Psoas muscle (tissue), 8 donors: ENCODE data around the gene EIF2S2. TPM values are rescaled to one million over a fixed set of nuclear protein-coding genes. Genes with fewer than 3 reads are reported as not detected.
A peak's percentile ranks its signal among the peaks of the same experiment; 100 is the strongest.

Source experiments
- ATAC-seq, 4 donors: fragments of 200-7000 bp; cut with Tn5 transposase; one replicate each; pipeline ENCODE4 v1.9.1; 2020; ENCODE audit warnings: moderate library complexity in 3 of 4, mild to moderate bottlenecking in 2 of 4
- DNase-seq, 2 donors: peaks; one replicate each; pipeline ENCODE4 v3.0.0-alpha.2; 2020
- H3K27ac ChIP-seq: fragments of 200-600 bp; one replicate; pipeline ENCODE4 v1.8.0; 2022
- H3K27me3 ChIP-seq, 3 donors: fragments of 200-600 bp in 1 of 3; one replicate each; pipeline versions ENCODE4 v1.6.1 to v1.8.0; 2013 to 2022; ENCODE audit warnings: low read length in 2 of 3, mild to moderate bottlenecking in 2 of 3, moderate library complexity in 1 of 3; ENCODE audit not compliant: insufficient read depth in 3 of 3
- H3K36me3 ChIP-seq, 2 donors: fragments of 200-600 bp in 1 of 2; one replicate each; pipeline versions ENCODE4 v1.6.1 to v1.8.0; 2013 to 2022; ENCODE audit warnings: low read depth in 1 of 2, mild to moderate bottlenecking in 1 of 2, moderate library complexity in 1 of 2; ENCODE audit not compliant: insufficient read depth in 1 of 2
- H3K4me1 ChIP-seq: fragments of 200-600 bp; one replicate; pipeline ENCODE4 v1.8.0; 2022
- H3K4me3 ChIP-seq: fragments of 200-600 bp; one replicate; pipeline ENCODE4 v1.8.0; 2022; ENCODE audit warnings: mild to moderate bottlenecking
- H3K9me3 ChIP-seq: fragments of 200-600 bp; one replicate; pipeline ENCODE4 v1.8.0; 2022
- WGBS, 3 donors: extraction: QIAGEN DNeasy Blood & Tissue Kit; methylation state at CpG; one replicate each; pipeline versions ENCODE4 v1.1.6 to v1.1.7; 2013; 5-methylcytosine and 5-hydroxymethylcytosine counted together
- intact Hi-C, 2 donors: fragments of 100-400 bp; cut with DNase I; formaldehyde crosslinking; loops; one replicate each; pipeline versions ENCODE4 v1.11.0 to v1.14.2; 2022
- polyA plus RNA-seq, 3 donors: library from polyadenylated mRNA; stranded (reverse); fragments of 200-250 nt; gene quantifications; one replicate each; pipeline ENCODE4 v1.2.3, GENCODE V29; 2013
- total RNA-seq, 4 donors: library from RNA; stranded (reverse); fragmentation: NEBNext Ultra II Directional in 2 of 4; extraction: Animal tissue kit (Norgen Biotek cat#: 25700) in 2 of 4; gene quantifications; one replicate each; pipeline versions ENCODE4 v1.2.1 to v1.2.4, GENCODE V29; 2021 to 2023
- TF ChIP-seq, protein P1 (sequence below): fragments of 200-600 bp; IDR thresholded peaks from one replicate; pipeline ENCODE4 v1.8.0; 2022; ENCODE audit warnings: antibody characterized with exemption
- donor health status: healthy with polysubstance abuse.
- donor health status: DM: no; HTN: no; CAD: no; lungs with moderate emphysema.
- donor health status: Bipolar disorder and iron deficiency.
- donor health status: healthy.
- donor health status: DM: yes; HTN: yes; CAD: no.
- donor health status: DM: no; HTN: no; CAD: no.
- donor health status: DM: no; HTN: no; CAD: no.
- donor health status: DM: yes; HTN: yes; CAD: no.

The EIF2S2 gene
- total and polyA plus RNA-seq, 7 donors = 49.4 to 219 (median 88.9) TPM

DNA sequence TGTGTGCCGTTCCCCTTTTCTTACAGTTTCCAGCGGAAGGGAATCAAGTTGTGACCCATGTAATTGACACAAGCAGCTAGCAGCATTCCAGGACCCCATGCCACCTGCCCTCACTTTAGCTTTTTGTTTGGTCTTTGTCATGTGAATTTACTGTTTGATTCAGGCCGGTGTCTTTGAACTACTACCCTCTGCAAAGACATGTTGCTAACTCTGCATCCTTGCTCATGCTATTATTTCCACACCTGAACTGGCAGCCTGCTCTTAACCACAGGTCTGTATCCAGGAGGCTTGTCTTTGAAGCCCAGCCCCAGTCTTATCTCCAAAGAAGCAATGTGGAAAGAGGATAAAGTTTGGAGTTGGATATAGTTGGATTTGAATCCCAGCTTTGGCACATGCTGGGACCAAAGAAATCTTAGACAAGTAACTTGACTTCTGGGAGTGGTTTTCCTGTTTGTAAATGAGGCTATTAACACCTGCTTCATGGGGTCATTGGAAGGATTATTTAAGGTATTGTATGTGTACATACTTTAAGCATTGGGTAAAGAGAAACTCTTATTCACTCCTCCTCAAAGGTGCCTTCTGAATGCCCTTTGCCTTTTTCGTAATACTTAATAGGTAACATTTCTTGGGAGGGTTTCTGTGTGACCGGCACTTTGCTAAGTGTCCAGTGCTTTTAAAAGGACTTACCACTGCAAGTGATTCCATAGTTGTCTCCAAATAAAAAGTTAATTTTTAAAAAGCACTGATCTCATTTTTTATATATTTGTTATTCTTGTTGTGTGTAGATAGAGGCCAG lies 65.9 kb downstream of the EIF2S2 start:
- peak in 1 of 4 donors; percentile 31 for ATAC-seq
- intact Hi-C loops = no loop called here
- Histone ChIP-seq H3K9me3 (no peaks in the 10 kb centered on the region), H3K4me3 (no peak overlapping the region), H3K36me3 (no peaks in the 10 kb centered on the region), H3K27ac (no peak overlapping the region), H3K4me1 (peaks cover 55% of the 10 kb centered on the region), H3K27me3 (no peaks in the 10 kb centered on the region)
- 73 to 91% (median 76%) methylated on average over 5 of the region's 5 CpGs for WGBS, 3 donors
- no peak for DNase-seq
- TF ChIP-seq, protein P1, sequence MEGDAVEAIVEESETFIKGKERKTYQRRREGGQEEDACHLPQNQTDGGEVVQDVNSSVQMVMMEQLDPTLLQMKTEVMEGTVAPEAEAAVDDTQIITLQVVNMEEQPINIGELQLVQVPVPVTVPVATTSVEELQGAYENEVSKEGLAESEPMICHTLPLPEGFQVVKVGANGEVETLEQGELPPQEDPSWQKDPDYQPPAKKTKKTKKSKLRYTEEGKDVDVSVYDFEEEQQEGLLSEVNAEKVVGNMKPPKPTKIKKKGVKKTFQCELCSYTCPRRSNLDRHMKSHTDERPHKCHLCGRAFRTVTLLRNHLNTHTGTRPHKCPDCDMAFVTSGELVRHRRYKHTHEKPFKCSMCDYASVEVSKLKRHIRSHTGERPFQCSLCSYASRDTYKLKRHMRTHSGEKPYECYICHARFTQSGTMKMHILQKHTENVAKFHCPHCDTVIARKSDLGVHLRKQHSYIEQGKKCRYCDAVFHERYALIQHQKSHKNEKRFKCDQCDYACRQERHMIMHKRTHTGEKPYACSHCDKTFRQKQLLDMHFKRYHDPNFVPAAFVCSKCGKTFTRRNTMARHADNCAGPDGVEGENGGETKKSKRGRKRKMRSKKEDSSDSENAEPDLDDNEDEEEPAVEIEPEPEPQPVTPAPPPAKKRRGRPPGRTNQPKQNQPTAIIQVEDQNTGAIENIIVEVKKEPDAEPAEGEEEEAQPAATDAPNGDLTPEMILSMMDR = no peak

DNA sequence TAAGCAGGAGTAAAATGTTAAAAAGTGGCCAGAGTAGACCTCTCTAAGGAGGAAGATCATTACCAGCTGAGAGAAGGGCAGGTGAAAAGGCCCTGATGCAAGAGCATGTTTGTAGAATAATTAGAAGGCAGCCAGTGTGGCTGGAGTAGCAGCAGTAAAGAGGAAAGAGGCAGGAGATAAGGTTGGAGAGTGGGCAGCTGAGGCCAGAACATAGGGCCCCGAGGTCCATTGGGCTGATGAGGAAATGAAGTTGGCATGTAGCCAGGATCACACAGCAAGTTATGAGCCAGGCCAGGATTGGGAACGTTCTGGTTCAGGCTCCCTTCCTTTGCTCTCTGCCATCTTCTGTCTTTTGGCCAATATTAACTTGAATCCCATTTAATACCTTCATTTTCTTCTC lies 66.7 kb downstream of the EIF2S2 start:
- H3K36me3 ChIP-seq = no peaks in the 10 kb centered on the region
- H3K4me1 ChIP-seq = peaks cover 63% of the 10 kb centered on the region
- TF ChIP-seq, protein P1 = no peak
- DNase-seq (peak; percentile 23 to 60), ATAC-seq (no peak)
- intact Hi-C loops = no loop called here
- peak overlapping the region; percentile 12 for H3K27ac ChIP-seq
- no peak overlapping the region for H3K4me3 ChIP-seq
- H3K27me3 ChIP-seq = no peaks in the 10 kb centered on the region
- WGBS, 3 donors = 2 to 9% (median 4%) methylated on average over 2 of the region's 2 CpGs
- no peaks in the 10 kb centered on the region for H3K9me3 ChIP-seq

DNA sequence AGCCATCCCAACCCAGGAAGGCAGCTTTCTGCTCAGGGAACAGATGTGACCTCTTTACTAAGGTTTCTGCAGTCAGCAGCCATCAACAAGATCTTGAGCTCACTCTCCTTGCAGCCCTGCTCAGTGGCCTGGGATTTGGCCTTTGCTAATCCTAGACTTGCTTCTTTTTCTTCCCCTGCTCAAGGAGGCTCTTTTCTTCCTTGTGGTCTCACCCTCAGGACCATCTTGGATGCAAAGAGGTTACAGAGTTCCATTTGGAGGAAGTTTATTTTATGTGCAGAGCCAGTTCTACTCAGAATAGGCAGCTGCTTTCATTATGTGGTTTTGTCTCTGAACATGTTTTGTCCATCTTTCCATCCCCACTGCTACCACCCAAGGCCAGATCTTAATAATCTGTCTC lies 69.0 kb downstream of the EIF2S2 start:
- Histone ChIP-seq H3K27ac (peak overlapping the region; percentile 86), H3K27me3 (no peaks in the 10 kb centered on the region), H3K36me3 (no peaks in the 10 kb centered on the region), H3K4me1 (peaks cover 75% of the 10 kb centered on the region), H3K4me3 (no peak overlapping the region), H3K9me3 (no peaks in the 10 kb centered on the region)
- peak in 1 of 4 donors; percentile 24 for ATAC-seq
- no peak for DNase-seq
- intact Hi-C loops = loop anchor here in 1 of 2 donors (2.0 kb wide), 1 partner anchor 50 kb away; the partner anchor contains the start of gene RALY
- TF ChIP-seq, protein P1 = no peak

DNA sequence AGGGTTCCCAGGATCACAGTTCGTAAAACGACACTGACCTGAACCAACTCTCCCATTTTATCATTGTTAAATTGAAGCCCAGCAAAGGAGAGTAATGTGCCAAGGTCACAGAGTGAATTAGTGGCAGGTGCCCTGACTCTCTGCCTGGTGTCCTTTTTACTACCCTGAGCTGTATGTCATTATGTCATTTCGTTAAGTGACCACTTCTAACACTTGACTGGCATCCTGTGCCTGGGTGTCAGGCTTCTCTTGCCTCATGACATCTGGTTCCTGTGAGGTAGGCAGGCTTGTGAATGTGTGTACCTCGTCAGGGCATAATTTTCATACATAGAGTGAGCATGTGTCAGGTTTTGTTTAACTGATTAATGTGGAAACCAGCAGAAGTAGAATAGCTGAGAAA lies 69.8 kb downstream of the EIF2S2 start:
- H3K27ac ChIP-seq = peak overlapping the region; percentile 86
- peak; percentile 70 to 85 (median 80) for ATAC-seq
- 17 to 40% (median 26%) methylated on average over 4 of the region's 4 CpGs for WGBS, 3 donors
- intact Hi-C loops = loop anchor here in 1 of 2 donors (2.0 kb wide), 1 partner anchor 49 kb away; the partner anchor contains the start of gene RALY
- H3K9me3 ChIP-seq = no peaks in the 10 kb centered on the region
- TF ChIP-seq, protein P1 = no peak
- H3K4me3 ChIP-seq = no peak overlapping the region
- peaks cover 83% of the 10 kb centered on the region for H3K4me1 ChIP-seq
- DNase-seq = no peak
- no peaks in the 10 kb centered on the region for H3K36me3 ChIP-seq
- no peaks in the 10 kb centered on the region for H3K27me3 ChIP-seq
